Measurements from ENCODE around the gene IGF1R. TPM values are rescaled to one million over a fixed set of nuclear protein-coding genes. Genes with fewer than 3 reads are reported as not detected.

The IGF1R gene
- total RNA-seq, 2 donors from 2014 or later: 25.7 to 40.1 TPM

DNA sequence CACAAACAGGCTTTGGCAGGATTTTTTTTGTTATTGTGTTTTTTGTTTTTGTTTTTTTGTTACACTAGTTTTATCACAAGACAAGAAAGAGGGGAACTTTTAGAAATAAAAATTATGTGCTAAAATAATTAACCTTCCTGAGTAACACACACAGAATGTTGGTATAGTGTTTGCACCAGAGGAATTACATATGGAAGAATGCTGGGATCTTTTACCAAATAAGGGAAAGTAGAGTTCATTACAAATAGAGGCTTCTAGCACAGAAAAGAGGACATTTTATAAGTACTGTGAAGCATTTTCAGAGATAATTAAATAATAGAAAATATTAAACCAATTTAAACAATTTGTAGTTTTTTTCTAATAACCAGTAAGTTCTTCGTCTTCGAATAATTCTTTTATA lies 116.0 kb downstream of the IGF1R start:
- no peak for ATAC-seq (replicated peaks in 1 of 2)
- Mint-ChIP-seq H3K4me1 (ENCODE audit: low read depth) (peaks cover 7% of the 10 kb centered on the region), H3K36me3 (ENCODE audit: insufficient read depth in 2 of 2) (no peaks in the 10 kb centered on the region), H3K27me3 (ENCODE audit: low read depth) (no peaks in the 10 kb centered on the region), H3K27ac (no peak overlapping the region), H3K4me3 (no peak overlapping the region), H3K9me3 (no peaks in the 10 kb centered on the region)
- no peak for DNase-seq

DNA sequence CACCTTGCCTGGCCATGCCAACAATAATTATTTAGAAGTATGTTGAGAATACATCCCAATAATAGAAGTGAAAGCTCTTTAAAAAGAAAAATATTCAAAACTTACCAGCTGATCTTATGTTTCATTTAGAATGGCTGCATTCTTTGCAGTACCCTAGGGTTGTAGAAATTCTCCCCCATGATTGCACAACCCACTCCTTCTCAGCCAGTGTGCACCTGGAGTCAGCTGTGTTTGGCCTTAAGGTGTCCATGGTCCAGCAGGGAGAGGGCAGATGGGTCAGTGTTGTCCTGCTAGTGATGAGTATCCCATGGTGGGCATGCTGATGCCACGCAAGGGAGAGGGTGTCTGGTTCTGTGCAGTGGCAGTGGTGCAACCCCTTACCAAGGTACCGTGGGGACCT lies 117.3 kb downstream of the IGF1R start:
- H3K27me3 Mint-ChIP-seq (ENCODE audit: low read depth): no peaks in the 10 kb centered on the region
- ATAC-seq (replicated peaks in 1 of 2): no peak
- no peak overlapping the region for H3K27ac Mint-ChIP-seq
- H3K9me3 Mint-ChIP-seq: no peaks in the 10 kb centered on the region
- DNase-seq: no peak
- no peaks in the 10 kb centered on the region for H3K36me3 Mint-ChIP-seq (ENCODE audit: insufficient read depth in 2 of 2)
- peaks cover 14% of the 10 kb centered on the region for H3K4me1 Mint-ChIP-seq (ENCODE audit: low read depth)
- no peak overlapping the region for H3K4me3 Mint-ChIP-seq

DNA sequence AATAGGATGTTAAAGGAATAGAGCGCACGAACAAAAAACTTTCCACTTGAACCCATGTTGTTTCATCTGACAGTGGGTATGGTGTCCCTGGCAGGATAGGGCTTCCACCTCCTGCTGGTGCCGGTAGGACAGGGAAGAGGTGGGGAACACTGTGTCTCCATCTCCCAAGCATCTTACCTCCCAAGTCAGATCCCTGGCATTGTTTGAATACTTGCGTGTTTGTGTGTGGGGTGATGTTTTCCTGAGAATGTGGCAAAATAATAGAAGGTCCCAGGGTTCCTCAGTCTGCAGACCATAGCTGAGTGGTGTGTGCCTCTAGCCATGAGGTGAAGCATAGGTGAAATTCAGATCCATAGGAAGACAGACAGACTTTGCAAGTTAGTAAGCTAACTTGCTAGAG lies 119.4 kb downstream of the IGF1R start:
- ATAC-seq (replicated peaks in 1 of 2): no peak
- H3K4me1 Mint-ChIP-seq (ENCODE audit: low read depth): peaks cover 26% of the 10 kb centered on the region

GRCh38 chr15:98769867-98770266 lies 121.5 kb downstream of the IGF1R start:
- no peak for DNase-seq
- no peak overlapping the region for H3K4me3 Mint-ChIP-seq
- H3K36me3 Mint-ChIP-seq (ENCODE audit: insufficient read depth in 2 of 2): no peaks in the 10 kb centered on the region
- no peak for ATAC-seq (replicated peaks in 1 of 2)
- no peaks in the 10 kb centered on the region for H3K27me3 Mint-ChIP-seq (ENCODE audit: low read depth)
- H3K27ac Mint-ChIP-seq: no peak overlapping the region
- peaks cover 26% of the 10 kb centered on the region for H3K4me1 Mint-ChIP-seq (ENCODE audit: low read depth)
- H3K9me3 Mint-ChIP-seq: no peaks in the 10 kb centered on the region

More for the DNA sequence above, 119.4 kb downstream of the IGF1R start:
- no peak for DNase-seq
- Mint-ChIP-seq H3K9me3 (no peaks in the 10 kb centered on the region), H3K4me3 (no peak overlapping the region), H3K36me3 (ENCODE audit: insufficient read depth in 2 of 2) (no peaks in the 10 kb centered on the region), H3K27ac (no peak overlapping the region), H3K27me3 (ENCODE audit: low read depth) (no peaks in the 10 kb centered on the region)

GRCh38 chr15:98770984-98771383 lies 122.6 kb downstream of the IGF1R start:
- DNase-seq (no peak), ATAC-seq (replicated peaks in 1 of 2) (no peak)
- Mint-ChIP-seq H3K27me3 (ENCODE audit: low read depth) (no peaks in the 10 kb centered on the region), H3K36me3 (ENCODE audit: insufficient read depth in 2 of 2) (no peaks in the 10 kb centered on the region), H3K4me3 (no peak overlapping the region), H3K27ac (no peak overlapping the region), H3K4me1 (ENCODE audit: low read depth) (peaks cover 26% of the 10 kb centered on the region), H3K9me3 (no peaks in the 10 kb centered on the region)

DNA sequence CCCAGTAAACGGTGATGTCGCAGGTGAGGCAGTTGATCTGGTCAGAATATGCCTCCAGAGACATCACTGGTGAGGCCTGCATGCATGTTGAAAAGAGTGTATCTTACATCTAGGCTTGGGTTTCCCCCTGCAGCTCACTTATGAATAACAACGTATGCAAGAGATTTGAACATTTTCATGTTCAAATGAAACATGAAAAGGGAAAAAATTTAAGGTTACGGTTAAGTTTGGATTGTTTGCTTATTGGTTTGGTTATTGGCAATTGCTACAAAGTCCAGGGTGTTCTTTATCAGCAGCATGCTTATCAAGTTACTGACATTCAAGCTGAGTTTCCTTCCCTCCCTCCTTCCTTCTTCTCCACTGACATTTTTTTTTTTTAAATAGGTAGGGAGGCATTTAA lies 123.2 kb downstream of the IGF1R start:
- ATAC-seq (replicated peaks in 1 of 2): peak in 1 of 2 donors; percentile 58
- Mint-ChIP-seq H3K4me1 (ENCODE audit: low read depth) (peaks cover 31% of the 10 kb centered on the region), H3K9me3 (no peaks in the 10 kb centered on the region), H3K27ac (no peak overlapping the region), H3K27me3 (ENCODE audit: low read depth) (no peaks in the 10 kb centered on the region), H3K36me3 (ENCODE audit: insufficient read depth in 2 of 2) (no peaks in the 10 kb centered on the region), H3K4me3 (no peak overlapping the region)
- DNase-seq: no peak

DNA sequence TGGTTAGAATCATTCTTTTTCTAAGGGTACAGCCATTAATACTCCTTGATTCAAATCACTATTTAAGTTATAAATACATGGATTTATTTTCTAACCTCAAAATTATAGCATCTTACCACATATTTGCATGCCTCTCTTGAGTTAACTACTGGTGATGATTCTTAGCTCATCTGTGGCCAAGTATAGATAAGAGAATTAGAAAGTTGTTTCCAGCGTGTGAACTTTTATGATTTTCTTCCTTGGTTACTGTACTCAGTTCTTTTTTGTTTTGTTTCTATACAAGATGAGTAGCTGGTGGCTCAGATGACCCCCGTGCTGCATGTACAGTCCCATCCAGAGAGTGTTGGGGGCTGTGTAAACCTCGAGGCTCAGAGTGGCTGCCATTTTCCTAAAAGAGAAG lies 124.6 kb downstream of the IGF1R start:
- Mint-ChIP-seq H3K36me3 (ENCODE audit: insufficient read depth in 2 of 2) (no peaks in the 10 kb centered on the region), H3K4me1 (ENCODE audit: low read depth) (peaks cover 41% of the 10 kb centered on the region)

GRCh38 chr15:98773616-98774015 lies 125.3 kb downstream of the IGF1R start:
- no peak for ATAC-seq (replicated peaks in 1 of 2)
- Mint-ChIP-seq H3K4me1 (ENCODE audit: low read depth) (peaks cover 45% of the 10 kb centered on the region), H3K9me3 (no peaks in the 10 kb centered on the region), H3K27ac (no peak overlapping the region), H3K27me3 (ENCODE audit: low read depth) (peaks cover 5% of the 10 kb centered on the region), H3K4me3 (no peak overlapping the region), H3K36me3 (ENCODE audit: insufficient read depth in 2 of 2) (no peaks in the 10 kb centered on the region)
- DNase-seq: no peak

More for the DNA sequence above, 124.6 kb downstream of the IGF1R start:
- peak in 1 of 2 donors; percentile 33 for ATAC-seq (replicated peaks in 1 of 2)
- no peak overlapping the region for H3K4me3 Mint-ChIP-seq
- H3K27ac Mint-ChIP-seq: no peak overlapping the region
- no peaks in the 10 kb centered on the region for H3K9me3 Mint-ChIP-seq
- peaks cover 5% of the 10 kb centered on the region for H3K27me3 Mint-ChIP-seq (ENCODE audit: low read depth)
- no peak for DNase-seq

GRCh38 chr15:98774756-98775497 lies 126.6 kb downstream of the IGF1R start:
- no peak for DNase-seq
- Mint-ChIP-seq H3K4me3 (no peak overlapping the region), H3K9me3 (no peaks in the 10 kb centered on the region), H3K36me3 (ENCODE audit: insufficient read depth in 2 of 2) (no peaks in the 10 kb centered on the region), H3K27me3 (ENCODE audit: low read depth) (peaks cover 5% of the 10 kb centered on the region), H3K4me1 (ENCODE audit: low read depth) (peaks cover 50% of the 10 kb centered on the region), H3K27ac (no peak overlapping the region)
- ATAC-seq (replicated peaks in 1 of 2): no peak

DNA sequence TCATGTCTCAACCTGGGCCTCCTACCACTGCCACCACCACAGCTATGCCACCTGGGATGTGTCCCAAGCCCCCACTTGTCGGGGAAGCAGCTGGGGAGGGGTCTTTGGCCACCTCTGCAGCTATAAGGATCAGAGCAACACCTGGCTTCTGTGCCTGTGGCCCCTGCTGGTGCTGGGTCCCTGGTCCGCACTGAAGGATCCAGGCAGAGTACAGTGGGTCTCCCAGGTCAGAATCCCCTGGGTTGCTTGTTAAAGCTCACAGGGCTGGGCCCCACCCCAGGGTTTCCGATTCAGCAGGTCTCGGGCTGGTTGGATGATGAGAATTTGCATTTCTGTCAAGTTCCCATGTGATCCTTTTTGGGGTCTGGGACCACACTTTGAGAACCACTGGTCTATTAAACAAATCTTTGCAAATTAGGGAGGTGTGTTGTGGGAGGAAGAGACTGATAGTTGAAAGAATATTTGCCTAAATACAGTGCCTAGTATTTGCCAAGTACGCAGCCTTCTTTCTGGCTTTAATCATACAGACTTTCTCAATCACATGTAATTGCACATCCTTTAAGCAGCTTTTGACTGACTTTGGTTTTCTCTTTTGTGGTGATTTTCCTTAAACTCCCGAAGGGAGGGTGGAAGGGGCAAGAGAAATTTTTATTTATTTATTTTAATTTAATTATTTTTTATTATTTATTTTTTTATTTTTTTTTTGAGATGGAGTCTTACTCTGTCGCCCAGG lies 127.3 kb downstream of the IGF1R start:
- no peak for ATAC-seq (replicated peaks in 1 of 2)
- H3K36me3 Mint-ChIP-seq (ENCODE audit: insufficient read depth in 2 of 2): no peaks in the 10 kb centered on the region

DNA sequence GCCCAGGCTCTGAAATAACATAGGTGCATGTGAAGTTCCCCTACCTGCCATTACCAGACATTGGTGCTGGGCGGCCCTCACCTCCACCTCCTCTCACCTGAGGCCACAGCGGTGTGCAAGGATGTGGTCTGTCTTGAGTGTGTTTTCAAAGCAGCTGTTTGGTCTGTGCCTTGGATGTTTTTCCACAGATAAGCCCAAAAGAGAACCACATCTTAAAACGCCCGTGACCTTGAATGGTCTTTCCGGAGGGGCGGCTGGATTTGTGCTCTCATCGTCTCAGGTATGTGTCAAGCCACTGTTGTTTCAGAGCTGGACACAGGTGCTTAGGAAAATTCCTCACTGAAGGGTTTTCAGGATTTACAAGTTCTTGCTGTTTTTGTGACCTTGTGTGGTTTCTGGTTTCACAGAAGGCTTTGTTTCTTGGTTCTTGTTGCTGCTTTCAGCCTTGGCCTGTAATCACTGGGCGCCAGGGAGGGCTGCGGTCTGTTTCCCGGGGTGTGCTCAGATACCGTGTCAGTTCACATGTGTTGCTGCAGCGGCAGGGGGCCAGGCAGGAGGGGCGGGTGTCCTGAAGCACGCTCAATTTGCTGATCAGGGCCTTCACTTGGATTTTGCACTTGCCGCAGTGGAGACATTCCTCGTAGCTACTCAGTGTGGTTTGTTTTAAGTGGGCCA lies 128.4 kb downstream of the IGF1R start:
- peak overlapping the region; percentile 58 to 70 for H3K4me3 Mint-ChIP-seq
- ATAC-seq (replicated peaks in 1 of 2) (peak; percentile 55 to 59), DNase-seq (peak; percentile 22 to 40)
- no peaks in the 10 kb centered on the region for H3K9me3 Mint-ChIP-seq
- H3K36me3 Mint-ChIP-seq (ENCODE audit: insufficient read depth in 2 of 2): no peaks in the 10 kb centered on the region
- H3K27ac Mint-ChIP-seq: no peak overlapping the region
- H3K4me1 Mint-ChIP-seq (ENCODE audit: low read depth): peaks cover 37% of the 10 kb centered on the region
- peaks cover 5% of the 10 kb centered on the region for H3K27me3 Mint-ChIP-seq (ENCODE audit: low read depth)

More for the DNA sequence above, 127.3 kb downstream of the IGF1R start:
- H3K27ac Mint-ChIP-seq: no peak overlapping the region
- no peaks in the 10 kb centered on the region for H3K9me3 Mint-ChIP-seq
- H3K4me1 Mint-ChIP-seq (ENCODE audit: low read depth): peaks cover 46% of the 10 kb centered on the region
- H3K27me3 Mint-ChIP-seq (ENCODE audit: low read depth): peaks cover 5% of the 10 kb centered on the region
- no peak for DNase-seq
- H3K4me3 Mint-ChIP-seq: no peak overlapping the region

- no peaks in the 10 kb centered on the region for H3K36me3 Mint-ChIP-seq (ENCODE audit: insufficient read depth in 2 of 2)
- H3K27ac Mint-ChIP-seq: no peak overlapping the region
- H3K4me3 Mint-ChIP-seq: peak overlapping the region; percentile 58 to 70
- ATAC-seq (replicated peaks in 1 of 2): no peak
- peaks cover 5% of the 10 kb centered on the region for H3K27me3 Mint-ChIP-seq (ENCODE audit: low read depth)
- no peak for DNase-seq
- H3K9me3 Mint-ChIP-seq: no peaks in the 10 kb centered on the region
- peaks cover 34% of the 10 kb centered on the region for H3K4me1 Mint-ChIP-seq (ENCODE audit: low read depth)
These were observed 129.1 kb downstream of the IGF1R start for GRCh38 chr15:98777426-98777825.

DNA sequence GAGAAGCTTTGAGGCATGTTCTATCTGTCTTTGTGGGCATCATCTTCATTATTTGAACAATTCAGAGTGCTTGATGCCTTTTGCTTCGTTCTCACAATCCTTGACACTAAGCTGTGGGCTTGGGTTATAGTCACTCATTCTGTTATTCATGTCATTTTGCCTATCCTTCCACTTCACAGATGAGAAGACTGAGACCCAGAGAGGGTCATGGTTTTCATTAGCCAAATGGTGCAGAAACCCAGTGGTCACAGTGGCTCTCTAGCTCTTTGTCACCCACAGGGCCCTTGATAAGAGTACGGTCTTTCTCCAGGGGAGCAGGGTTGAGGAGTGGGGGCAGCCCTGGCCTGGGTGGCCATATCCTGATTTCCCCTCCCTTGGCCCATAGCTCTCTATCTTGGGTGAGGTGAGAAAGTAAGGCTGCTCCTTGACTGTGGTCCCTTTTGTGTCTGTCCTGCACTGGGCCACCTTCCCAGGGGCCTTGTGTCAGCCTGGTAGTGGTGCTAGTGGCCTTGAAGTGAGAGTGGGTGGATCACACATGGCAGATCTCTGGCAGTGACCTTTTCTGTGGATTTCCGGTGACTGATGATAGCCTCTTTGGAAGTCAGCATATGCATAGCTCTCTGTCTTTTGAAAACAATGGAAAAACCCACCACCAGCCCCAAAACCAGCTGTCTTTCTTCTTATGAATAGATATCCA lies 130.1 kb downstream of the IGF1R start:
- DNase-seq (no peak), ATAC-seq (replicated peaks in 1 of 2) (no peak)
- Mint-ChIP-seq H3K36me3 (ENCODE audit: insufficient read depth in 2 of 2) (no peaks in the 10 kb centered on the region), H3K4me1 (ENCODE audit: low read depth) (peaks cover 35% of the 10 kb centered on the region), H3K9me3 (no peaks in the 10 kb centered on the region), H3K27ac (no peak overlapping the region), H3K27me3 (ENCODE audit: low read depth) (peaks cover 5% of the 10 kb centered on the region), H3K4me3 (no peak overlapping the region)

All from activated T-cell treated with anti-CD3 and anti-CD28 coated beads, Interleukin-2, amount 50 U/mL, for 72 hours (primary cell).